ENCODE data around the gene MYOZ3.

The MYOZ3 gene

DNA sequence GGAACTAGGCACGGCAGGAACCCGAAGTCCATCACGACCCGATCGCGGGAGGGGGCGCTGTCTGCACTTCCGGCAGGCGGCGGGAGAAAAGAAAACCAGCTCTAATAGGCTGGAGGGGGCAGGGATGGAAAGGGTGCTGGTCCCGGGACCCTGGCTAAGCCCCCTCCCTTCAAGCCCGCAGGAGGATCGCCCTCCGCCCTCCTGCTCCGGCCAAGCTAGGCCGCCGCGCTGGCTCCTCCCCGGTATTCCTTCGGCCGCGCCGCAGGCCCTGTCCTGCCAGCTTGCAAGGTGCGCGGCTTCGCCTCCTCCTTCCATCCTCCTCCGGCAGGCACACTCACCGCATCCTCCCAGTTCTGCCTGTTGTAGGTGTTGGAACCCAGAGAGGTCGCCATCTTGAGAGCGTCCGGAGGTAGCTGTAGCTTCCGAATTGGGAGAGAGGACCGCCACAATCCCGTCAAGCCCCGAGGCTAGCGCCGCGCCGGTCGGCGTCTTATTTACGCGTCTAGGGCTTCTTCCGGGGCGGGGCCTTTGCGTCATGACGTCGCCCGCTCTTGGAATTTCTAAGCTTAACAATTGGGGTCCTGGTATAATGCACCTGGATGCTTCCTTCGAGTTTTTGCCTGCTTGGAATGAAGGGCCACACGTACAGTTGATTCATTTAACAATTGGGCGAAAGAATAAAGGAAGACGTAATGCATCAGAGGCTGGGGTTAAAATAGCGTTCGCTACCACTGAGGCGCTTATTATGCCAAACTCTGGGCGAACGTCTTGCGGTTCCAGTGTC, 39.7 kb downstream of the MYOZ3 start, which contains the start of gene RBM22:
RBM22 (minus strand) TSS at position 469 of the 784 bp plus-strand sequence; CDS start at position 392, 77 bp downstream.
- H3K9me3 ChIP-seq (ENCODE audit: low read length): no peaks in the 10 kb centered on the region
- peaks cover 13% of the 10 kb centered on the region for H3K4me1 ChIP-seq (ENCODE audit: insufficient read depth, low read length)
- peak within 1 kb of the TSS; percentile 51 for H3K9ac ChIP-seq (ENCODE audit: low read length)
- H3K27ac ChIP-seq (ENCODE audit: low read depth, low read length): peak within 1 kb of the TSS; percentile 98
- peaks cover 28% of the 10 kb centered on the region for H3K36me3 ChIP-seq (ENCODE audit: insufficient read depth, low read length)
- H3K4me3 ChIP-seq (ENCODE audit: low read depth in 1 of 2, low read length in 2 of 2): peak within 1 kb of the TSS; percentile 65 to 78
- H3K27me3 ChIP-seq (ENCODE audit: control insufficient read depth in 1 of 2, insufficient read depth in 2 of 2, low read length in 2 of 2): no peaks in the 10 kb centered on the region

DNA sequence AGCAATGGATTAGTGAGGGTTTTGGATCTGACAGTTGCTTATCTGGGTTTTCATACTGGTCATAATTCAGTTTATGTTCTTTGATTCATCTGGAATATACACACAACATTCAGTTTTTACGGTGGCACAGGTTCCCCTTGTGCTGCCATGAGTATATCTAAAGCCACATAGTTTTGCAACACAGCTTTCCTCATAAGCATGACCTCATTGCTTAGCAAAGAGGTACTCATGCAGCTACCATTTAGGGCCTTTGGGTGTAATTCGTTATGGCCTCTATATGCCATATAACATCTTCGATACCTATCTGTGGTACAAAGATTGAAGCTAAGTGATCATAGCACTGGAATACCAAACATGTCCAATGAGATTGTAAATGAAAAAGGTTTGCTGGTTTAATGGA, 42.7 kb downstream of the MYOZ3 start:
- Histone ChIP-seq H3K4me3 (ENCODE audit: low read depth in 1 of 2, low read length in 2 of 2) (no peak overlapping the region), H3K36me3 (ENCODE audit: insufficient read depth, low read length) (peaks cover under 1% of the 10 kb centered on the region), H3K27ac (ENCODE audit: low read depth, low read length) (no peak overlapping the region), H3K9me3 (ENCODE audit: low read length) (no peaks in the 10 kb centered on the region), H3K9ac (ENCODE audit: low read length) (no peak overlapping the region), H3K4me1 (ENCODE audit: insufficient read depth, low read length) (peaks cover 13% of the 10 kb centered on the region), H3K27me3 (ENCODE audit: control insufficient read depth in 1 of 2, insufficient read depth in 2 of 2, low read length in 2 of 2) (no peaks in the 10 kb centered on the region)

DNA sequence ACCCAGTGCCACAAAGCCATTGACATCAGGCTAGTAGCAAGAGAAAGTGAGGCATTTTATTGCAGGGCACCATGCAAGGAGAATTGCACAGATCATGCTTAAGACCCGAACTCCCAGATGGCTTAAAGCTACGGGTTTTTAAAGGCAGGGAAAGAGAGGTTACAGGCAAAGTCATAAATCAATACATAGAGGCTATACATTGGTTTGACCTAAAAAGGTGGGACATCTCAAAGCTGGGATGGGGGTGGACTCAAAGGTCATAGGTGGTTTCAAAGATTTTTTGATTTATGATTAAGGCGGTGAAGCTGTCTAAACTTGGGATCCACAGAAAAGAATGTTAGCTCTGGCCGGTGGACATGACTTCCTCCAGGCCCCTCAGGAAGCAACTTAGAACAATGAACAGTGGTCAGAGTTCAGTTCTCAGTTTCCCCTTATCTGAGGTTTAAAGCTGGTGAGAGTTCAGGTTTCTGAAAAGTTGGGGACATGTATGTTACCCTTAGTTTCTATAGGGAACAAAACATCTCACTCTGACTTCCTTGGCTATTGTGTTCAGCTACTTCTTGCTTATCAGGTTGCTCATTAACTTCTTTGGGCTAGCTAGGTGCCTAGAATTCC, 45.8 kb downstream of the MYOZ3 start:
- Histone ChIP-seq H3K4me3 (ENCODE audit: low read depth in 1 of 2, low read length in 2 of 2) (no peak overlapping the region), H3K9ac (ENCODE audit: low read length) (no peak overlapping the region), H3K27me3 (ENCODE audit: control insufficient read depth in 1 of 2, insufficient read depth in 2 of 2, low read length in 2 of 2) (no peaks in the 10 kb centered on the region), H3K4me1 (ENCODE audit: insufficient read depth, low read length) (no peaks in the 10 kb centered on the region), H3K9me3 (ENCODE audit: low read length) (no peaks in the 10 kb centered on the region), H3K27ac (ENCODE audit: low read depth, low read length) (no peak overlapping the region), H3K36me3 (ENCODE audit: insufficient read depth, low read length) (peaks cover 29% of the 10 kb centered on the region)

DNA sequence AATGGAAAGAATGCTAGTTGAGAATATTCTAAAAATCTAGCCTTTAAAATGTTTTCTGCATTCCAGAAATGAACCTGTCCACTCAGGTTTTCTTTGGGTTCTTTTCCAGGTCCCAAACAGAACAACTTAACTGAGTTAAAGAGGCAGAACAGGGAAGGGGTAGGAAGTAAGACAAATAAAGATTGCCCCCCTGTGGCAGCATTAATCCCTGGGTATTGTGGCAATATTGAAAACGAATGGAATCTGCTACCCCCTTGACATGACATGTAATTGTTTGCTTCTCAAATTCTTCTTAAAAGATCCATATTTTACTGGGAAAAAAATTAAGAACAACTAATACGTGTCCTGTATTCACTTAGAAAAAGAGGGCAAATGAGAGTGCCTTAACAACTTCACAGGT, 49.1 kb downstream of the MYOZ3 start:
- no peaks in the 10 kb centered on the region for H3K4me1 ChIP-seq (ENCODE audit: insufficient read depth, low read length)
- no peaks in the 10 kb centered on the region for H3K27me3 ChIP-seq (ENCODE audit: control insufficient read depth in 1 of 2, insufficient read depth in 2 of 2, low read length in 2 of 2)
- no peak overlapping the region for H3K27ac ChIP-seq (ENCODE audit: low read depth, low read length)
- peaks cover 44% of the 10 kb centered on the region for H3K36me3 ChIP-seq (ENCODE audit: insufficient read depth, low read length)
- no peaks in the 10 kb centered on the region for H3K9me3 ChIP-seq (ENCODE audit: low read length)
- no peak overlapping the region for H3K9ac ChIP-seq (ENCODE audit: low read length)
- no peak overlapping the region for H3K4me3 ChIP-seq (ENCODE audit: low read depth in 1 of 2, low read length in 2 of 2)

DNA sequence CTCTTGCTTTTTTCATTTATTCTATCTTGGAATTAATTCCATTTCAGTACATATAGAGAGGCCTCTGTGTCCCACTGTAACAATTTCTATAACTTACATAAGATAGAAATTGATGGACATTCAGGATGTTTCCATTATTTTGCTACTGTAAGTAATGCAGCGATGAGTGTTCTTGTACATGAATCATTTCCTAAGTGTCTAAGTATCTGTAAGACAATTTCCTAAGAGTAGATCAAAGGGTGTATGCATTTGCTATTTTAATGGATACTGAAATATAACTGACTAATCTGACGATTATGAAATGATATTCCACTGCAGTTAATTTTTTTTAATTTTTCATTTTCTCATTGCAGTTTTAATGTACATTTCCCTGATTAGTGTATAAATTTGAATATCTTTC, 62.8 kb downstream of the MYOZ3 start:
- Histone ChIP-seq H3K9me3 (ENCODE audit: low read length) (no peaks in the 10 kb centered on the region), H3K4me3 (ENCODE audit: low read depth in 1 of 2, low read length in 2 of 2) (no peak overlapping the region), H3K36me3 (ENCODE audit: insufficient read depth, low read length) (peaks cover 68% of the 10 kb centered on the region), H3K27ac (ENCODE audit: low read depth, low read length) (no peak overlapping the region), H3K9ac (ENCODE audit: low read length) (no peak overlapping the region), H3K4me1 (ENCODE audit: insufficient read depth, low read length) (no peaks in the 10 kb centered on the region), H3K27me3 (ENCODE audit: control insufficient read depth in 1 of 2, insufficient read depth in 2 of 2, low read length in 2 of 2) (no peaks in the 10 kb centered on the region)

Measured in muscle layer of colon (tissue), 2 donors.